Measurements from ENCODE around the gene GNPDA1.
"Not testable (repeated sequence)": the region's sequence is repeated elsewhere in the genome, so short reads cannot be mapped to it uniquely, and the experiment has no call there.

Gene GNPDA1

DNA sequence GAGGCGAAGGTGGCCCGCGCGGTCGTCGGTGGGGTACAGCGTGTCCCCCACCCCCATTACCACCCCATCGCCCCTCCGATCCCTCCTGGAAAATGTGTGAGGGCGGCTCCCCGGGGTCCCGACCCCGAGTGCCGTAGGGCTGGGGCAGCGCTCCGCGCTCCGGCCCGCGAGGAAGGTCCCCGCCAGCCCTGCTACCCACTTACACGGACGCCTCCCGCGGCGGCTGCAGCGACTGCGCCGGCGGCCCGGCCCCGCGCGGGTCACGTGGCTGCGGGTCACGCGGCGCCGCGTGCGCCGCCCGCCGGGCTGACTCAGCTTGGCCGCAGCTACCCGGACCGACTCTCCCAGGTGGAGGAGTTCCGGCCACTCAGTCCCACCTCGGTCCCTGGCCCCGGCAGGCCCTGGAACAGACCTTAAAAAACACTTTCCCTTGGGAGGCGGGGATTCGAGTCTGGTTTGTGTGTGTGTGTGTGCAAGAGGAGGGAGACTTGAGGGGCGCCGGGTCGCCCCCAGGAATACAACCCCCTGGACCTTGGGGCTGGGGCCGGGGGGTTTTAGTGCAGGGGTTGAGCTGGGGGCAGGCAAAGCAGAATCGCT, at the start of gene GNPDA1:
Gene GNPDA1 (minus strand): TSS at position 236 of the 597 bp plus-strand sequence. CDS start 992 bp downstream, outside the sequence.
- DNase-seq (ENCODE audit: low spot score) = peak; percentile 77

- DNase-seq (ENCODE audit: low spot score) = no peak
Observed at GRCh38 chr5:142059304-142059940, 46.6 kb upstream of the GNPDA1 start.

GRCh38 chr5:142057697-142058056, 44.9 kb upstream of the GNPDA1 start:
- no peak for DNase-seq (ENCODE audit: low spot score)

DNA sequence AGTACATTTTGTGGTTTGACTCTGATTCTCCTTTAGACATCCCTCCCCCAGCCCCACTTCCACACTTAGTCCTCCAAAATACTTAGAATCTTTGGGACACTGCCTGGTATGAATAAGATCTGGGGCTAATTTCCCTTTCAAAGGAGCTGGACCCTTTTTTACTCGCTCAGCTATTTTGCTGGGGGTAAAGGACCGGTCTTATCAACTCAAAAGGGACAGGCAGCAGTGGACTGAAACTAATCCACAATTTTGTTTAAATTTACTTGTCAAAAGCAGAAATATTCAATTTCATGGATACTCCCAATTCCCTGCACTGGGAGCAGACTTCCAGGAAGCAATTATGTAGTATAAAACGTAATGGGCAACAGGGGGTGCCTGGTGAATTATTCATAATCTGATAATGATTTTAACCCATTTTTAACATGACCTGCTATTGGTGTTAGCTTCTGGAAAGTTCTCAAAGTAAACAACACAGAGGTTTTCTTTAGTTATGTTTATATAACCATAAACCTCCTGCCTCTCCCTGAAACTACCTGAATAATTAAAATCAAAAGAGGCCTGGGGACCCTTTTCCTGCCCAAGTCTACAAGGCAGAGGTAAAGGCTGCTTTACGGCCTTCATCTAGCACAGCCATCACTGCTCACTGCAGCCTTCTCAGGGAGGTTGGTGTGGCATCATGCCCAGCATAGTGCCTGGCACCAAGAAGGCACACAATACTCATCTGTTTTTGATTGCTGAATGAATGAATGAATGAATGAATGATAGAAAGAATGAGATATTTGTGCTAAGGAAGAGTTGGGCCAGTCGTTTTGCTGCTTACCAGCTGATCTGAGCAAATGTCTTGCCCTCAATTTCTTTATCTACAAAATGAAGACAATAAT, 44.2 kb upstream of the GNPDA1 start:
- no peak for DNase-seq (ENCODE audit: low spot score)

DNA sequence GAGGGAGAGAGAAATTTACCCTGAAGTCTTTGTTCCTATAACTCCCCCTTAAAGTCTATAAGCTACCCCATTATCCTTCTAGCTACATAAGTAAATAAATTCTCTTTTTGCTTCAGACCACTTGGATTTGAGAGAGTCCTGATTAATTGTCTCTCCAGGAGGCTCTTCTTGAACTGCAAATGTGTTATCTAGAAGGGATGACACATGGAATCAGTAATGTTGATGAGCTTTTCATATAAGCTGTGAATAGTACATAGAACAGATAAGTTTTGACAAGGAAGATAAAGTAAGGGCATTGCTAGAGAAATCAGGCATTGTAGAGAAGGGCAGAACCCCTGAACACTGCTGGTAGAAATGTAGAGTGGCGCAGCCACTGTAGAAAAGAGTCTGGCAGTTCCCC, 42.5 kb upstream of the GNPDA1 start:
- no peak for DNase-seq (ENCODE audit: low spot score)

DNA sequence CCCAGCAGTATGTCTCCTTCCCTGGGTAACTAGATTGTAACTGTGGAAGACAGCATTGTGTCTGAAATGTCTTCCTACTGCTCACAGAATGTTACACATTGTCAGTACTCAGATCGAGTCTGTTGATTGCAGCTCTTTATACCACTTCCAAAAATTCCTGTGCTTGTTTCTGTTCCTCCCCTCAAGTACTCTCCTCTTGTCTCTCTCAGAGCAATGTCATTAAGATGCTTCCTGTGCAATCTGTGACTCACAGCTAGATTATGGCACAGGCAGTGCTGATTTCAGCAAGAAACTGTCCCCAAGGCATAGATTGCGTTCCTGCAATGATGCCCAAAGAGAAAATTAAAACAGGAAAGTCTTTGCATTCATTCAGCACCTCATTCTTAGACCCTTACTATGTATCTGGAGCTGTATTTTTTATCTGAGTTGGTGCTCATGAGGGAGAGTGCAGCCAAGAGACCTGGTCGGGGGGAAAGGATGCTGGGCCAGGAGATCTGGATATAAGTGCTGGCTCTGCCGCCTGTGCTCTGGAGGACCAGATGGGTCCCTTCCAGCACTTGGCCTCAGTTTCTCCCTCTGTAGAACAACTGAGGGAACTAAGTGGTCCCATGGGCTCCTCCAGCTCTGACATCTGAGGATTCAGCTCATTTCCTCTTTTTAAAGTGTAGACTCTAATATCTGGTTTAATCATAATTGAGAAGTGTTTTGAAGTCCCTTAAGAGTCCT, 40.8 kb upstream of the GNPDA1 start:
- DNase-seq (ENCODE audit: low spot score) = no peak

DNA sequence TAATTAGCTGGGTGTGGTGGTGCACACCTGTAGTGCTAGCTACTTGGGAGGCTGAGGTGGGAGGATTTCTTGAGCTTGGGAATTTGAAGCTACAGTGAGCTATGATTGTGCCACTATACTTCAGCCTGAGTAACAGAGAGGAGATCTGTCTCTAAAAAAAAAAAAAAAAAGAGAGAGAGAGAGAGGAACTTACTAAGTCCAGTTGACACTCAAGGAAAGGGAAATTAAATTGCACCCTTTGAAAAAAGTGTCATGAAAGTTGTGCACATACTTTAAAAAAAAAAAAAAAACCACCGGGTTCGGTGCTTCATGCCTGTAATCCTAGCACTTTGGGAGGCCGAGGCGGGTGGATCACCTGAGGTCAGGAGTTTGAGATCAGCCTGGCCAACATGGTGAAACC, 39.2 kb upstream of the GNPDA1 start:
- not testable (repeated sequence) for DNase-seq (ENCODE audit: low spot score)

DNA sequence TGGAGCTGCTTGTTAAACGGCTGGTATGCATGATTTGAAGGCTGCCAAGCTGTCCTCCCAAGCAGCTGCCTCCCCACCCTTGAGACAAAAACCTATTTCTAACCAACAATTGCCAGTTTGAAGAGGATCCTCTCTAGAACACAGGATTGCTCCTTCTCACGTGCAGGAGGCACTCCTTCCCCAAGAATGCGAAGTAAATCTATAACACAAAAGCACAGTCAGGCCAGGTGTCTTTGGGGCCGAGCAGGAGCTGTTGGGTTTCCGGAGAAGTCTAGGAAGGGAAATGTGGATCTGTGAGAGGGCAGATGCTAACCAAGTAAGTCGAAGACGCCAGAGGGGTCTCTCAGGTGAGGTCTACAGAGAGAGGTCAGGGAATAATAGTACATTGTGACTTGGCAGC, 35.4 kb upstream of the GNPDA1 start:
- DNase-seq (ENCODE audit: low spot score) = no peak

DNA sequence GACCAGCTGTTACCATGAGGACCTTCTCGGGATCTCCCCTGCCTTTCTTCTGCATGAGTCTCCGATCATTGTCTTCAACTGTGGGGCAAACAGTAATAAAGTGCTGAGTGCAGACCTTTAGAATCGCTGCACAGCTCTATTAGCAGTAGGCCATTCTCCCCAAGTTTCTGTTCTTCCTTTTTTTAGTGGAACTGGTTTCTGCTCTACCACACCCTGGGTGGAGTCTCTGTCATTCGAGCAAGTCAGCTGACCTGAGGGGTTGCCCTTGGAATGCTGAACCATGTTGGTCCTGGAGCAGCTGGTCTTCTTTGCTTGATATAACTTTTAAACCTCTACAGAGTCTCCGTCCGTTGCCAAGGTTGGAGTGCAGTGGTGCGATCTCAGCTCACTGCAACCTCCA, 33.4 kb upstream of the GNPDA1 start:
- DNase-seq (ENCODE audit: low spot score) = no peak

- DNase-seq (ENCODE audit: low spot score) = not testable (repeated sequence)
Observed at GRCh38 chr5:142040881-142041280, 28.1 kb upstream of the GNPDA1 start.

GRCh38 chr5:142040285-142040684, 27.5 kb upstream of the GNPDA1 start:
- DNase-seq (ENCODE audit: low spot score) = no peak

GRCh38 chr5:142038735-142039134, 25.9 kb upstream of the GNPDA1 start:
- no peak for DNase-seq (ENCODE audit: low spot score)

DNA sequence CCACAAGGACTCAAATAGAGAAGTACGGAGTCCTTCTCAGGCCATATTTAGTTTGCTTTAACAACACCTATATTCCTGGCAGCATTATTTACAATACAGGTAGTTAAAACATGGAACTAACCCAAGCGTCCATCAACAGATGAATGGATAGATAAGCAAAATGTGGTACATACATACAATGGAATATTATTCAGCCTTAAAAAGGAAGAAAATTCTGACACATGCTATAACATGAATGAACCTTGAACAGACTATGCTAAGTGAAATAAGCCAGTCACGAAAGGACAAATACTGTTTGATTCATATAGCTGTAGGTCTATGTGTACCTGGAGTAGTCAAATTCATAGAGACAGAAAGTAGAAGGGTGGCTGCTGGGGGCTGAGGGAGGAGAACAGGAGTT, 24.8 kb upstream of the GNPDA1 start:
- not testable (repeated sequence) for DNase-seq (ENCODE audit: low spot score)

DNA sequence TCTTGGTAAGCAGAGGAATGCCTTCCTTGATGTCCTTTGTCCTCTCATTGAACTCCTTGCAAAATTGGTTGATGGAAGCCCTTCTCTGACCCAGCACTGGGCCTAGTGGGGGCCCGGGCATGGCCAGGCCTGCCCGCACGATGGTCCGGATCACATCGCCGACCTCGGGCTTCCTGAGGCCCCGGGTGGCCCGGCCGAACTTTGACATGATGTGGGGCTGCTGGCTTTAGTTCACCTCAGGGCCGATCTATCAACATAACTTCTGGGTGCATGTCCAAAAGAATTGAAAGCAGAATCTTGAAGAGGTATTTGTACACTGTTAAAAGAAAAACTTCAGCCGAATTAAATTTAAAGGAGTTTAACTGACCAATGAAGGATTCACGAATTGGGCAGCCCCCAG, 24.1 kb upstream of the GNPDA1 start:
- DNase-seq (ENCODE audit: low spot score) = no peak

DNA sequence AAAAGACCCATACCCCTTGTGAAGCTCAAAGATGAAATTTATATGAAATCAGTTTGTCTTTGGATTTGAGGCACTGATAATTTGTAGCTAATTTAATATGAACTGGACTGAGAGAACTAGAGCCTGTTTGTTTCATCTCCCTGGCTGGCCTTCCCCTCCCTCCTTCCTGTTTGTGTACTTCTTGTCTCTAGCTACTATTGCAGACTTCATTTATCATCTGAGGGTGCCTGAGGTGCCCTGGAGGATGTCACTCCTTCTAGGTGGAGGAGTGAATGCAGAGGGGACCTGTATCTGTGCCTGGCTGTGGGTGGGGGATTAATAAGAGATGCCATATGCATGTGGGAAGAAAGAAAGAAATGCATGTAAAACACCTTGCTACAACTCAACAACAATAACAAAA, 22.2 kb upstream of the GNPDA1 start:
- no peak for DNase-seq (ENCODE audit: low spot score)

- not testable (repeated sequence) for DNase-seq (ENCODE audit: low spot score)
Observed at GRCh38 chr5:142033632-142034567, 21.1 kb upstream of the GNPDA1 start.

DNA sequence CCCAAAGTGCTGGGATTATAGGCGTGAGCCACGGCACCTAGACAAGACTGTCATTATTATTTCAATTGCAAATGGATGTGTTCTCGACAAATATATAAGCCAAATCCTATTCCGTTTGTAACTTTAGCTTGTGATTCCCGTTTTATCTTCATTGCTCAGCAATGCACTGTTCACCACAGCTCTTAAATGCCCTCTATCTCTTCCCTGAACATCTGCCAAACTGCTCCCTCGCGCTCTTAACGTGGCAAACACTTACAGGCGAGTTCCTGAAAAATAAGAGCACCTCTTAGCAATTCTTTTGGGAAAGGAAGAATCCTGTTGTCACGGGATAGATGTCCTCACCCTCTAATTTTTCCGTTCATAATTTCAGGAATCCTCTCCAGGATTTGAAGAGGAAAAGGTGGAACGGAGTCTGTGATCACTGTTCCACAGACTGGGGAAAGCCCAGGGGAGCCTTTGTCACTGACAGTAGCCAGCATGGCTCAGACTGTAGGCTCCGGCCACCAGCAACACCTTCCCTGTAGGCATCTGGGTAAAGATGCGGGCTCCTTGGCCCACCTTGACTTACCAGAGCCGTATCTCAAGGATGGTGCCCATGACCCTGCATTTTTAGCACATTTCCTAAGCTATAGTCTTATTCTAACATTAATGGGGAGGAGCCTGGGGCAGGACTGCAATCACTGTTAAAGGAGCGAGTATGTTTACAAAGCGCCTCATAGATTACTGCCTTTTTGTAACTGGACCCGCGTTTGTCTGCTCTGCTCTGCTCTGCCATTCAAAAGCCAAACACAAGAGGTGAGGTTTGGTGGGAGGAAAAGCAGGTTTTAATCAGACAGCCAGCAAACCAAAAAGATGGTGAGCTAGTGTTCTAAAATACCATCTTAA, 20.2 kb upstream of the GNPDA1 start:
- DNase-seq (ENCODE audit: low spot score) = no peak

DNA sequence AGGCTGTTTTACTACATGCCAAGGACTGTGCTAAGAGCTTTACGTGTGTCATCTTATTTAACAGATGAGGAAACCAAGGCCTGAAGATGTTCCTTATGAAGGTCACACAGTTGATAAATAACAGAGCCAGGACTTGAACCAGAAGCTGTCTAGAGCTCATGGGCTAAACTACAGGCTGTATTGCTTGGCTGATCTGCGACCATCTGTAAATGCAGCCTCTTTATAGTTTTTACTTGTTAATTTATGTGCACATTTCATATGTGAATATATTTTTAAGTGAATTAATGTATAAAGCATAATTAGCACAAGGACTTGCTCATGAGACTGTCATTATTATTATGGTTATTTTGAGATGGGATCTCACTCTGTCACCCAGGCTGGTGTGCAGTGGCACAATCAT, 19.3 kb upstream of the GNPDA1 start:
- DNase-seq (ENCODE audit: low spot score) = no peak

DNA sequence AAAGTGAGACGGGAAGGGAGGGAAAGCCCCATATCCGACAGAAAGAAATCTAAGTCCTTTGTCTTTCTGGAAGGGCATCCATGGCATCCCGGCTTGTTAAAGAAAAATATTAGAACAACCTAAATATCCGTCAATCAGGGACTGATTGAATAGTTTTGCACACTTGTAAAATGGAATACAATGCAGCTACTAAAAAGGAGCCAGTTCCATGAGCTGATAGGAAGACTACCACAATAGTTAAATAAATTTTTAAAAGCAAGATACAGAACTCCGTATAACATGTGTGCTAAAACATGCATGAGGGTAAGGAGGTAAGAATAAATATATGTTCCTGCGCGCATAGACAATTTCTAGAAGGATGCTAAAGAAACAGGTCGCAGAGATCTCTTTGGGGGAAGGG, 12.8 kb upstream of the GNPDA1 start:
- DNase-seq (ENCODE audit: low spot score) = no peak

GRCh38 chr5:142024771-142025304, 12.0 kb upstream of the GNPDA1 start:
- peak; percentile 93 for DNase-seq (ENCODE audit: low spot score)
